ENCODE results near the gene CFAP54.

GRCh38 chr12:96465896-96466295, 23.5 kb upstream of the CFAP54 start:
- no peak for TF ChIP-seq CTCF (IDR thresholded peaks at IDR 0.05)
- no peak for TF ChIP-seq EP300 (IDR thresholded peaks at IDR 0.05)
- TF ChIP-seq POLR2AphosphoS5 (IDR thresholded peaks at IDR 0.05), result no peak

Data from suprapubic skin (tissue), 4 donors.